Colon (tissue), 2 donors: Measurements from ENCODE around the gene PSD4.

Experiments used
- FAIRE-seq: peaks from 2 replicates; lab custom pipeline; 2012; peaks lifted over from hg19 to GRCh38; lab: Jason Lieb, UNC
- donor health status: control.
- donor health status: control.

PSD4 gene

DNA sequence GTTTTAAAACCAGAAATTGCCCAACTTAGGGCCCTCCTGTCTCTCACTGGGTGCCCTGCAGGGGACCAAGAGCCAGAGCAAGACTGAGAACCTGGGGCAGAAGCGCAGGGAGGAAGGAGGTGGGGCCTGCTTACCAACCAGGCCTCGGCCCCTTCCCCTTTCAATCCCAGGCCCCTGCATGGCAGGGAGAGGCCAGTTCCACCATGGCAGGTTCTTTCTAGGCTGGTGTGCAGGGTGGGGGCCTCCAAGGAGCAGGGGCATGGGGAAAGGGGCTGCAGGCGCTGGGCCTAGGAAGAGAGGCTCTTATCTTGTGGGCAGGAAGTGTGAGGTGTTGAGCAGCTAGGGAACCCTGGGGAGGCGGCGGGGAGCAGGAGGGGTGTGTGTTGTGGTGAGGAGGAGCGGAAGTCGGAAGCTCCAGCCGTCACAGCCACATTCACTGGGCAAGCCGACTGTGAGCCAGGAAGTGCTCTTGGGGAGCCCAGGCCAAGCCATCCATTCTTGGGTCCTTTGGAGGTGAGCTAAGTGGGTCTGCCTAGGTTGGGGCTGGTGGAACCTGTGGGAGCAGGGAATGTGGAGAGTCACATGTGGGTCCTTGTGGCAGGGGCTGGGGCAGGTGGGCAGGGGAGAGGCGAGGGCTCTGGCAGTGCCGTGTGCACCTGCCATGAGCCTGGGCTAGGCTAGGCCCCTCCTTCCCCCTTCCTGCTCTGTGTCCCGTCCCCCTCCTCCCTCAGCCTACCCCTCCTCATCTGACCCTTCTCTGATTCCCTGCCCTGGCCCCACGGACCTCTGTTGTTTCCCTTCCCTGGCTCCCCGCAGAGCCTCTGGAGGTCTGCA is at the start of gene PSD4:
Gene PSD4 (plus strand): TSS at position 430 of the 834 bp plus-strand sequence. CDS start 8,486 bp downstream, outside the sequence.
- no peak for FAIRE-seq

DNA sequence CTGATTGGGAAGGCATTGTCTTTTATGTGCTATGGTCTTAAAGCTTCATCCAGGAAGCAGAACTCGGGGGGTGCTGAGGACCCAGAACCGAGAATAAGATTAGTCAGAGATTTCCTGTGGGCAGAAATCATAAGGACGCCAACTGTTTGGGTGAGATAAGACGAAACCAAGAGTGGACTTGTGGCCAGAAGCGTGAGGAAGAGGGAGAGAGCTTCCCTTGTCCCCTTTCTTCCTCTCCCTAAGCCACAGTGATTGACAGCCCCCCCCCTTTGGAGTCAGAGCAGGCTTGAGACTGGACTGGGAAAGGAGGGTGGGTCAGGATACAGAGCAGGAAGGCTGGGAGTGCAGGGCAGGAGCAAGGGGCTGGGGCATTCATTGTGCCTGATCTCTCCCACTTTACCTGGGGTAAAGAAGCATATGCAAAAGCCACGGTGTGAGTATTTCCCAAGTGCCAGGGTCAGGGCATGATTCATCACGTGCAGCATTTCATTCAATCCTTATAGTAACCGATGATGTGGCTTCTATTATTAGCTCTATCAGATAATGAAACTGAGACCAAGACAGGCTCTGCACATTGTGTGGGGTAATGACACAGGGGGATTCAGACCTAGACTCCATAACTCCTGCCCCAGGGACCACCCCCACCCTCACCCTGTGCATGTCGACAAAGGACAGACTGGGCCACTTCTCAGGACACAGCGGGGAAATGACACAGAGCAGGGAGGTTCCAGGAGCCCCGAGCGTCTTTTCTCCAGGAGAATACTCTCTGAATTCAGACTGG is 49.4 kb upstream of the PSD4 start:
- FAIRE-seq, result no peak

DNA sequence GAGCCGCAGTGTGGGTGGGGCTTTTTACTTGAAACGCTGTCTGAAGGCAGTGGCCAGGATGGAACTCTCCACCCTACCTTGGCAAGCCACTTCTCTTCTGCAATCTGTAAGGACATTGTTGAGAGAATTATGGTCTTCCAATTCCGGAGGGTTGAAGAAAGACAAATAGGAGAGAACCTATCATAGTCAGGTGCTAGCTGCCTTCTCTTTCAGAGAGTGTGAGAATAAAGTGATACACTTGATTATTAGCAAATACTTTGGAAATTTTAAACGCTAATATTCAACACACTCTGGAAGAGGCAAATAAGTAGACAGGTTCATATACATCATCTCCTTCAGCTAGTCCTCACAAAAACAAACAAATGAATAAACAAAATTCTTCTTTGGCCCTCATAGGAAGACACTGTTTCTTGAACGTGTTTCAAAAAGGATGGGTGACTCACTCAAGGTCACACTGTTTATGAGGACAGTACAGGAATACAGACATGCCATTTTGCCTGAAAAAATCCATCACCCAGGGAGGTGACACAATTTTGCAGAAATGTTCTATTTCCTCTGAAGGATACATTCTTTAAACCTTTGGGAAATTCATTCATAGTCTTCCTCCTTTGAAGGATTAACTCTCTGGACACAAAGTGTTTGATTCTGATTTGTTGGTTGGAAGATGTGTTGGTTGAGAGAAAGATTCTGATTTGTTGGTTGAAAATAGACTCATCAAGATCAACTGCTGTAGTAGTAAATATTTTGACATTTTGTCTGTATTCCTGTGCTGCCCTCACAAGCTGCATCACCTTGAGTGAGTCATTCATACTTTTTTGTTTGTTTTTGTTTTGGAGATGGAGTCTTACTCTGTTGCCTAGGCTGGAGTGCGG is 48.6 kb upstream of the PSD4 start:
- FAIRE-seq, result no peak

DNA sequence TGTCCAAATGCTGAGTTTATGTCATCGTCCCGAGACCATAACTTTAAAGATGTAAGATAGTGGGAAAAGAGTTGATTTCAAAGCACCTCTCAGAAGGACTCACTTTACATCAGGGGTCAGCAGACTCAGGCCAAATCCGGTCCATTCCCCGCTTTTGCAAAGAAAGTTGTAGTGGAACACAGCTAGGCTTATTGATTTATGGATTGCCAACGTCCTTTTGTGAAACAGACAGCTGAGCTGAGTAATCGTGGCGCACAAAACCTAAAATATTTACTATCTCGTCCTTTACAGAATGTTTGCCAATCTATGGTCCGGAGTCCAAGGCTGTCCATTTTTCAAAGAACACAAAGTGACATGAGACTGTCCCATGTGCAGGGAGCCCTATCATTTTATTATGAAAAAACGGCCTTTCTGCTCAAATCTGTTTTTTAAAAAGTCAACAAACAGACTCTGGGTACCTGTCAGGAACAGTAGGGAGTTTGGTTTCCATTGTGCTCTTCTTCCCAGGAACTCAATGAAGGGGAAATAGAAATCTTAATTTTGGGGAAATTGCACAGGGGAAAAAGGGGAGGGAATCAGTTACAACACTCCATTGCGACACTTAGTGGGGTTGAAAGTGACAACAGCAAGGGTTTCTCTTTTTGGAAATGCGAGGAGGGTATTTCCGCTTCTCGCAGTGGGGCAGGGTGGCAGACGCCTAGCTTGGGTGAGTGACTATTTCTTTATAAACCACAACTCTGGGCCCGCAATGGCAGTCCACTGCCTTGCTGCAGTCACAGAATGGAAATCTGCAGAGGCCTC is 46.7 kb upstream of the PSD4 start, which contains the start of gene IL1RN:
Gene IL1RN (plus strand): TSS at position 754 of the 801 bp plus-strand sequence. CDS start 27 bp downstream, at position 781.
- FAIRE-seq, result no peak

DNA sequence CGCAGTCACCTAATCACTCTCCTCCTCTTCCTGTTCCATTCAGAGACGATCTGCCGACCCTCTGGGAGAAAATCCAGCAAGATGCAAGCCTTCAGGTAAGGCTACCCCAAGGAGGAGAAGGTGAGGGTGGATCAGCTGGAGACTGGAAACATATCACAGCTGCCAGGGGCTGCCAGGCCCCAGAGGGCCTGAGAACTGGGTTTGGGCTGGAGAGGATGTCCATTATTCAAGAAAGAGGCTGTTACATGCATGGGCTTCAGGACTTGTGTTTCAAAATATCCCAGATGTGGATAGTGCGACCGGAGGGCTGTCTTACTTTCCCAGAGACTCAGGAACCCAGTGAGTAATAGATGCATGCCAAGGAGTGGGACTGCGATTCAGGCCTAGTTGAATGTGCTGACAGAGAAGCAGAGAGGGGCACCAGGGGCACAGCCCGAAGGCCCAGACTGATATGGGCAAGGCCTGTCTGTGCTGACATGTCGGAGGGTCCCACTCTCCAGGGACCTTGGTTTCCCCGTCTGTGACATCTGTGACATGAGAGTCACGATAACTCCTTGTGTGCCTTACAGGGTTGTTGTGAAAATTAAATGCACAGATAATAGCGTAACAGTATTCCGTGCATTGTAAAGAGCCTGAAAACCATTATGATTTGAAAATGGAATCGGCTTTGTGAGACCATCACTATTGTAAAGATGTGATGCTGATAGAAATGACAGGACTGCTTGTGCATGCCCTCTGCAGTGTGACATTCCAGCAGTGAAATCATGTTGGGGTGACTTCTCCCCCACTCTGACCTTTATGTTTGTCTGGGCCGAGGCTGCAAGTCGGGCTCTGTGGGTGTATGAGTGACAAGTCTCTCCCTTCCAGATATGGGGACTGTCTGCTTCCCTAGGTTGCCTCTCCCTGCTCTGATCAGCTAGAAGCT is 45.9 kb upstream of the PSD4 start:
- no peak for FAIRE-seq

DNA sequence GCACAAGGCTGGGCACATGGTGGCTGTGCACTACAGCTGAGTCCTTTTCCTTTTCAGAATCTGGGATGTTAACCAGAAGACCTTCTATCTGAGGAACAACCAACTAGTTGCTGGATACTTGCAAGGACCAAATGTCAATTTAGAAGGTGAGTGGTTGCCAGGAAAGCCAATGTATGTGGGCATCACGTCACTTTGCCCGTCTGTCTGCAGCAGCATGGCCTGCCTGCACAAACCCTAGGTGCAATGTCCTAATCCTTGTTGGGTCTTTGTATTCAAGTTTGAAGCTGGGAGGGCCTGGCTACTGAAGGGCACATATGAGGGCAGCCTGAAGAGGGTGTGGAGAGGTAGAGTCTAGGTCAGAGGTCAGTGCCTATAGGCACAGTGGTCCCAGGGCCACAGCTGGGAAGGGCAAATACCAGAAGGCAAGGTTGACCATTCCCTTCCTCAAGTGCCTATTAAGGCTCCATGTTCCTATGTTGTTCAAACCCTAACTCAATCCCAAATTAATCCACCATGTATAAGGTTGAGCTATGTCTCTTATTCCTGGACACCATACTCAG is 44.2 kb upstream of the PSD4 start:
- FAIRE-seq, result no peak

DNA sequence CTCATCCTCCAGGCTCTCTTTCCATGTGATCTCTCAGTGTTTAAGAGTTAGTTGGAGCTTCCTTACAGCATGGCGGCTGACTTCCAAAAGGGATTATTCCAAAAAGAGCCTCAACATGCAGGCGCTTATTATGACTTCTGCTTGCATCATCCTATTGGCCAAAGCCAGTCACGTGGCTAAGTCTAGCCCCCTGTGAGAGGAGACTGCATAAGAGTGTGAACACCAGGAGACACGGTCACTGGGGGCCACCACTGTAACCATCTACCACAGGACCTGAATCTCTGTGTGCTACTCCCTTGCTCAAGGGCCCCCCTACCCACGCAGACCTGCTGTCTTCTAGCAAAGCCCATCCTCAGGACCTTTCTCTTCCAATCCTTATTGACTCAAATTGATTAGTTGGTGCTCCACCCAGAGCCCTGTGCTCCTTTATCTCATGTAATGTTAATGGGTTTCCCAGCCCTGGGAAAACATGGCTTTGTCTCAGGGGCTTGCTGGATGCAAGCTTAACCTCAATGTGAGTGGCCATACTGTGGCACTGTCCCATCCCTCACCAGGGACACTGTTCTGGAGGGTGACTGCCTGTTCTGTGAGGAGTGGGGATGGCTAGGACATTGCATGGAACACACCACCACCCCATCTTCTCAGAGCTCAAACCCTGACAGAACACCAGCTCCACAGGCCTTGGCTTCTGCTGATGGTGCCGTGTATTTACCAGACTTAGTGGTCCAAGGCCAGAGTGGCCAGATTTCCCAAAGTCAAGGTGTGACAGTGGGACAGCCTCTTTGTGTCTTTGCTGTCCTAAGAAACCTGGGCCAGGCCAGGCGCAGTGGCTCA is 42.2 kb upstream of the PSD4 start:
- FAIRE-seq, result no peak

DNA sequence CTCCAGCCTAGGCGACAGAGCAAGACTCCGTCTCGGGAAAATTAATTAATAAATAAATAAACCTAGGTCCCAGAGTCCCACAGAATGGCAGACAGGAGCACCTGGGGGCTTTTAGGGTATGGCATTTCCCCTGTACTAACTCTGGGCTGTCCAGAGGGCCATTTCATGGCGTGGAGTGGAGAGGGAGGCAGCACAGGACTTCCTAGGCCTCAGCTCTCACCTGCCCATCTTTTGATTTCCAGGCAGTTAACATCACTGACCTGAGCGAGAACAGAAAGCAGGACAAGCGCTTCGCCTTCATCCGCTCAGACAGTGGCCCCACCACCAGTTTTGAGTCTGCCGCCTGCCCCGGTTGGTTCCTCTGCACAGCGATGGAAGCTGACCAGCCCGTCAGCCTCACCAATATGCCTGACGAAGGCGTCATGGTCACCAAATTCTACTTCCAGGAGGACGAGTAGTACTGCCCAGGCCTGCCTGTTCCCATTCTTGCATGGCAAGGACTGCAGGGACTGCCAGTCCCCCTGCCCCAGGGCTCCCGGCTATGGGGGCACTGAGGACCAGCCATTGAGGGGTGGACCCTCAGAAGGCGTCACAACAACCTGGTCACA is 41.3 kb upstream of the PSD4 start:
- FAIRE-seq, result no peak

DNA sequence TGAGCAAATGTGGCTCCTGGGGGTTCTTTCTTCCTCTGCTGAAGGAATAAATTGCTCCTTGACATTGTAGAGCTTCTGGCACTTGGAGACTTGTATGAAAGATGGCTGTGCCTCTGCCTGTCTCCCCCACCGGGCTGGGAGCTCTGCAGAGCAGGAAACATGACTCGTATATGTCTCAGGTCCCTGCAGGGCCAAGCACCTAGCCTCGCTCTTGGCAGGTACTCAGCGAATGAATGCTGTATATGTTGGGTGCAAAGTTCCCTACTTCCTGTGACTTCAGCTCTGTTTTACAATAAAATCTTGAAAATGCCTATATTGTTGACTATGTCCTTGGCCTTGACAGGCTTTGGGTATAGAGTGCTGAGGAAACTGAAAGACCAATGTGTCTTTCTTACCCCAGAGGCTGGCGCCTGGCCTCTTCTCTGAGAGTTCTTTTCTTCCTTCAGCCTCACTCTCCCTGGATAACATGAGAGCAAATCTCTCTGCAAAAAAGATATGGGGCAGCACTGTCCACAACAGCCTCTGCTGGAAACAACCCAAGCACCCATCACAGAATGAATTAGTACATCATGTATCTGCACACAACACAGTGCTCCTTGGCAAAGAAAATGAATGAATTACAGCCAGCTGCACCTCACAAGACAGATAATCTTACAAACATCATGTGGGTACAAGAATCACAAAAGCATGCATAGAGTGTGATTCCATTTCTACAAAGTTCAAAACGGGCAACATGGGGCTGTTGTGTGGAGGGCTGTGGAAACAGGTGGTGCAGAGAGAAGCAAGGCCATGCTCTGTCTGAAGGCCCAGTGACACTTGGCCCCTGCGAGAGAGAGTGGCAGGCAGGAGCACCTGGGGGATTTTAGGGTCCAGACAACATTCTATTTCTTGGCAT is 39.8 kb upstream of the PSD4 start:
- FAIRE-seq, result no peak

DNA sequence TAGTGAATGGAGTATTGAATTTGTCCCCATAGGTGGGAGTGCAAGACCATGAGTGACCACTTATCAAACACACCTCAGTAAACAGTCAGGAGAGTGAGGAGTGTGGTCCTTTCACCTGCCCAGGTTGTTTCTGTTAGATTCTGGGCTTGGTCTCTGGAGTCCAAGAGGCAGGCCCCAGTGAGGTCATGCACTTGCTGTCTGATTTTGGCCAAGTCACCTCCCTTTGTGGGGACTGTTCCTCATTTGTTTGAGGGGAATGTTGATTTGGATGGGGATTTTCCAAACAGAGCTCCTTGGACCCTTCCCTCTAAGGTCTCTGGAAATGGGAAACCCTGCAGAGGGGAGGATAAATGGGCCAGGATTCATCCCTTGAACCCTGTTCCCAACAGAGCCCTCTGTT is 39.1 kb upstream of the PSD4 start:
- no peak for FAIRE-seq

DNA sequence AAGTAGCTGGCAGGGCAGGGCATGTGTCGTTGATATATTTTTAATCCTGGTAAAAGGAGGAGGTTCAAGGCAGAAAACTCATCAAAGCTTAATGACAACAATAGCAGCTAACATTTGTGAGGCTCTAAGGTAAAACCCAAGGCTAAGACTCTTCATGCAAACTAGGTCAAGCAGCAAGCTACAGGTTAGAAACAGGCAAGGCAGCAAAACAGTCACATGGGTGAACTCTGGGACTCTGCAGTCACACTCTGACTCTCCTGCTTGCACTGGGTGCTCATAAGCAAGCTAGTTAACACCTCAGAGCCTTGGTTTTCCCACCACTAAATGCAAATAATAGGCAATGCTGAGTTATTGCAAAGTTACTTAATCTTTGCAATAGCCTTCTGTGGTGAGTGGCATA is 38.5 kb upstream of the PSD4 start:
- no peak for FAIRE-seq

DNA sequence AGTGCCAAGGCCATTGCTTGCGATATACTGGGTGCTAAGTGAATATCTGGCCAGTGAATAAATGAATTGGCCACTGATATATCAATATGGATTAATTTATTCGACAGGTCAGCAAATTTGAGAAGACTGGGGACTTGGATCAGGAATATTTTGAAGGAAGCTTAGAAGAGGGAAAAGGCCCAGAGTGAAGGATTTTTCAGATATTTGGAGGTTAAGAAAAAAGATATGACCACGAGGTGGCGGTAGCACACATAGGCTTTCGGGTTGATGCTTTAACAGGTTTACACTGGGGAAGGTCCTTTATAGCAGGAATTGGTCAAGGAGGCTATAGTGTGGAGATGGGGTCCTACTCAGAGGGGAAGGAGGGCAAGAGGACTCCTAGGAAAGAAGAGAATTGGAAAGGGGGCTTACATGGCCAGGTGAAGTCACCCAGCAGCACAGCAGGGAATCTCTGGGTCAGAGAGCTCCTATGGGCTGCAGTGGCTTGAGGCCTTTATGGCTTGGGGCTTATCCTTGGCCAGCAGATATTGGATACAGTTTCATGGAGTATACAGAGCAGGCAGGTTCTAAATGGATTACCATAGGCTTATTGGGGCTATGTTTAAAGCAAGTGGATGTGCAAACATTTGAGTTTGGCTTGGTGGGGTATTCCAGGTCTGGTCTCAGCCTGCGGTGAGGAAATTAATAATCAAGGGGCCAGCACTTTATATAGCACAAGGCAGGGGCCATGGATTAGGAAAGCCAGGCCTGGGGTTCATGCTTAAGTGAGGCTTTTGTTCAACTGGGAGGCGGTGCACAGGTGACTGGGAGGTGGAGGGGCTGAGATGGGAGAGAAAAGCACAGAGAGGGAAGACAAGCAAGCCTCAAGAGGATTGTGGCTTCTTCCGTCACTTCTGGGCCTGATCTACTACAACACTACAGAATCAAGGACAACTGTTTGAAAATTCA is 36.7 kb upstream of the PSD4 start:
- no peak for FAIRE-seq

DNA sequence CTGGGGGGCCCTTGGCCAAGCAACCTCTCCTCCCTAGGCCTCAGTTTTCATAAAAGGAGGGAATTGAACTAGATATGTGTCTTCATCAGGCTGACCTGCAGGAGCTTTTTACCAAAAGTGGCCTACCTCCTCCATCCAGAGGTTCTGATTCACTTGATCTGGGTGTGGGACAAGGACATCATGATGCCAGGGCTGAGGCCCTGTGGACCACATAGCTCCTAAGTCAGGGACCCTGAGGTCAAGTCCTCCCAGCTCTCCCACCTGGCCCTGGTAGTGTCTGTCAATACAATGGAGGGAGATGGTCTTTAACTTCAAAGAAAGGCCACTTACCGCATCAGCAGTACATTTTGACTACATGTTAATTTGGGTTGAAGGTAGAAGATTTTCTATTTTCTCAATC is 35.9 kb upstream of the PSD4 start:
- no peak for FAIRE-seq

DNA sequence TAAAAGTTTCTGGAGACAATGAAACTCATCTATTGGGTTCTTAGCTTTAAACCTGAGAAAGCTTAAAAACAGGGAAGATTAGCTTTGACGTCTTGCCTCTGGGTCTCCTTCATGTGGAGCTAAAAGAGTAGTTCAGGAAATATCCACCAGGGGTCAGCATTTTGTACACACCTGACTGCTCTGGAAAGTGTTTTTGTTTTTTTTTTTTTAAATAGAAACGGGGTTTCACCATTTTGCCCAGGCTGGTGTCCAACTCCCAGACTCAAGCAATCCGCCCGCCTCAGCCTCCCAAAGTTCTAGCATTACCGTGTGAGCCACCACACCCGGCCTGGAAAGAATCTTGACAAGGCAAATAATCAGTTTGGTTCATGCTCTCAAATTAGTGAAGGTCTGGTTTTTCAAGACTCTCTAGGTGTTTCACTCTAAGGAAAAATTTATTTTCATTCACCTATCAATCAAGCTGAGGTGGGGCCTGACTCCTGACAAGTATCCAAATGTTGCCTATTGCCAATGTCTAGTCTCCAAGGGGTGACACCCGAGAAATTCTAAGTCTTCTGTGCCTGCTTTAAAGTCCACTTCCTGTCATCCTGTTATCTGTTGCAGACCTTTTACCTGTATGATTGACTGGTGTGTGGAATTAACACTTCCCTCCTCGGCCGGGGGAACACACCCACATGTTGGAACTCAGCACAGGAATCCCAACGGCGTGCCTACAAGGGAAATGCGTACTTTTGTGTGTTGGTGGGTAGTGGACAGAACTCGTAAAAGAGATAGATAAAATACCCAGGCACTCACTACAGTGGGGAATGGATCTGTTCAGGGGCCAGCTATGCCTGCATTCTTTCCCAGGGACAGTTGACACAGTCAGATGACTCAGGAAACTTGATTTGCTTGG is 35.1 kb upstream of the PSD4 start:
- peak; percentile 33 for FAIRE-seq

DNA sequence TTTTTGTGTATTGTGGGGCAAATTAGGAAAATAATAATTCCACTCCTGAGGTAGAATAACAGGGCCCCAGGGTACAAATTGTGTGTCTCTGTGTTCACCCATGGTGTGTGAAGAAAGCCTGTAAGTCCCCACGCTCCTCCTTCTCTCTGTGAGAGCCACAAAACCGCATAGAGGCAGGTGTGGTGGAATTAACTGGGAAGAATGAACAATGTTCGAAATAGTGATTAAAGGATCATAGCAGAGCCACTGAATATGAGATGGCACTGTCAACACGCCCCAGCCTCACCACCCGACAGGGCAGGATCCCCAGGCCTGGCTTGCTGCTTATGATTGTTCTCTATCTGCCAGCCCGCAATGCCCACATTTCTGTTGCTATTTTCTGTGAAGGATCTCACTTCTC is 32.3 kb upstream of the PSD4 start:
- FAIRE-seq, result no peak
